ENCODE data around the gene AKT1S1.

Gene AKT1S1

GRCh38 chr19:49879243-49879963 lies 2.2 kb upstream of the AKT1S1 start:
- no peak for ATAC-seq
- Mint-ChIP-seq H3K27ac (no peak overlapping the region), H3K27me3 (no peaks in the 10 kb centered on the region), H3K4me3 (peak overlapping the region in 1 of 2 donors; percentile 27), H3K9me3 (no peaks in the 10 kb centered on the region), H3K4me1 (peaks cover 33% of the 10 kb centered on the region)
- no peak for DNase-seq

GRCh38 chr19:49878744-49879070 lies 1.6 kb upstream of the AKT1S1 start:
- DNase-seq (no peak), ATAC-seq (no peak)
- H3K9me3 Mint-ChIP-seq, result no peaks in the 10 kb centered on the region
- H3K27ac Mint-ChIP-seq, result no peak overlapping the region
- no peak overlapping the region for H3K4me3 Mint-ChIP-seq
- peaks cover 39% of the 10 kb centered on the region for H3K4me1 Mint-ChIP-seq
- no peaks in the 10 kb centered on the region for H3K27me3 Mint-ChIP-seq

- Mint-ChIP-seq H3K27ac (no peak overlapping the region), H3K9me3 (no peaks in the 10 kb centered on the region), H3K4me1 (peaks cover 39% of the 10 kb centered on the region), H3K27me3 (no peaks in the 10 kb centered on the region), H3K4me3 (no peak overlapping the region)
- DNase-seq, result peak; percentile 99
- peak; percentile 86 for ATAC-seq
Observed at GRCh38 chr19:49877879-49878743, 956 bp upstream of the AKT1S1 start.

GRCh38 chr19:49876422-49877019 lies 634 bp downstream of the AKT1S1 start:
- ATAC-seq (peak; percentile 64), DNase-seq (peak; percentile 98 to 99)
- peaks cover 50% of the 10 kb centered on the region for H3K4me1 Mint-ChIP-seq
- H3K27me3 Mint-ChIP-seq, result no peaks in the 10 kb centered on the region
- no peaks in the 10 kb centered on the region for H3K9me3 Mint-ChIP-seq
- H3K4me3 Mint-ChIP-seq, result no peak overlapping the region
- no peak overlapping the region for H3K27ac Mint-ChIP-seq

GRCh38 chr19:49875857-49876421 lies 1.2 kb downstream of the AKT1S1 start:
- Mint-ChIP-seq H3K27ac (no peak overlapping the region), H3K4me3 (no peak overlapping the region), H3K9me3 (no peaks in the 10 kb centered on the region), H3K4me1 (peaks cover 50% of the 10 kb centered on the region), H3K27me3 (no peaks in the 10 kb centered on the region)
- peak in 1 of 2 donors; percentile 57 for DNase-seq
- ATAC-seq, result no peak

- Mint-ChIP-seq H3K4me1 (peaks cover 50% of the 10 kb centered on the region), H3K4me3 (no peak overlapping the region), H3K9me3 (no peaks in the 10 kb centered on the region), H3K27ac (peak overlapping the region in 1 of 2 donors; percentile 87), H3K27me3 (no peaks in the 10 kb centered on the region)
- ATAC-seq (no peak), DNase-seq (no peak)
Observed at GRCh38 chr19:49875177-49875576, 2.0 kb downstream of the AKT1S1 start.

- DNase-seq (no peak), ATAC-seq (no peak)
- Mint-ChIP-seq H3K4me1 (peaks cover 50% of the 10 kb centered on the region), H3K4me3 (no peak overlapping the region), H3K27ac (peak overlapping the region in 1 of 2 donors; percentile 87), H3K27me3 (no peaks in the 10 kb centered on the region), H3K9me3 (no peaks in the 10 kb centered on the region)
Observed at GRCh38 chr19:49874503-49875157, 2.5 kb downstream of the AKT1S1 start.

GRCh38 chr19:49873834-49874233 lies 3.3 kb downstream of the AKT1S1 start:
- no peak overlapping the region for H3K27ac Mint-ChIP-seq
- peaks cover 44% of the 10 kb centered on the region for H3K4me1 Mint-ChIP-seq
- H3K27me3 Mint-ChIP-seq, result no peaks in the 10 kb centered on the region
- H3K4me3 Mint-ChIP-seq, result no peak overlapping the region
- ATAC-seq (no peak), DNase-seq (no peak)
- no peaks in the 10 kb centered on the region for H3K9me3 Mint-ChIP-seq

- H3K27me3 Mint-ChIP-seq, result no peaks in the 10 kb centered on the region
- no peaks in the 10 kb centered on the region for H3K9me3 Mint-ChIP-seq
- DNase-seq (no peak), ATAC-seq (no peak)
- no peak overlapping the region for H3K27ac Mint-ChIP-seq
- H3K4me3 Mint-ChIP-seq, result peak overlapping the region in 1 of 2 donors; percentile 22
- H3K4me1 Mint-ChIP-seq, result peaks cover 36% of the 10 kb centered on the region
Observed at GRCh38 chr19:49873129-49873521, 4.0 kb downstream of the AKT1S1 start.

- no peaks in the 10 kb centered on the region for H3K9me3 Mint-ChIP-seq
- no peak for DNase-seq
- H3K27ac Mint-ChIP-seq, result no peak overlapping the region
- H3K4me3 Mint-ChIP-seq, result no peak overlapping the region
- no peaks in the 10 kb centered on the region for H3K27me3 Mint-ChIP-seq
- ATAC-seq, result no peak
- H3K4me1 Mint-ChIP-seq, result peaks cover 33% of the 10 kb centered on the region
Observed at GRCh38 chr19:49872245-49873128, 4.7 kb downstream of the AKT1S1 start.

GRCh38 chr19:49871349-49871985 lies 5.7 kb downstream of the AKT1S1 start:
- Mint-ChIP-seq H3K4me3 (no peak overlapping the region), H3K27ac (no peak overlapping the region), H3K9me3 (no peaks in the 10 kb centered on the region), H3K27me3 (no peaks in the 10 kb centered on the region), H3K4me1 (peaks cover 38% of the 10 kb centered on the region)
- no peak for DNase-seq
- ATAC-seq, result no peak

GRCh38 chr19:49870309-49870901 lies 6.8 kb downstream of the AKT1S1 start:
- DNase-seq (no peak), ATAC-seq (no peak)
- no peaks in the 10 kb centered on the region for H3K27me3 Mint-ChIP-seq
- peaks cover 43% of the 10 kb centered on the region for H3K4me1 Mint-ChIP-seq
- no peaks in the 10 kb centered on the region for H3K9me3 Mint-ChIP-seq
- no peak overlapping the region for H3K4me3 Mint-ChIP-seq
- H3K27ac Mint-ChIP-seq, result peak overlapping the region in 1 of 2 donors; percentile 54

- Mint-ChIP-seq H3K4me3 (no peak overlapping the region), H3K27ac (peak overlapping the region in 1 of 2 donors; percentile 54), H3K9me3 (no peaks in the 10 kb centered on the region), H3K4me1 (peaks cover 43% of the 10 kb centered on the region), H3K27me3 (no peaks in the 10 kb centered on the region)
- DNase-seq, result peak; percentile 88 to 95
- peak; percentile 83 for ATAC-seq
Observed at GRCh38 chr19:49869484-49870308, 7.5 kb downstream of the AKT1S1 start.
